ENCODE results near the gene TMEM272.

TMEM272 gene

GRCh38 chr13:51887468-51887867, 42.5 kb upstream of the TMEM272 start:
- no peak for DNase-seq (ENCODE audit: low read depth in 1 of 2, low spot score in 1 of 2)
- Histone ChIP-seq H3K27ac (replicated peaks) (no peak overlapping the region), H3K4me3 (replicated peaks; ENCODE audit: insufficient read depth, low read length) (no peak overlapping the region), H3K27me3 (ENCODE audit: insufficient read depth, poor library complexity, severe bottlenecking) (no peaks in the 10 kb centered on the region)
- TF ChIP-seq SPI1 (IDR thresholded peaks at IDR 0.05; ENCODE audit: borderline replicate concordance, low read depth) (no peak), GABPA (IDR thresholded peaks at IDR 0.05; ENCODE audit: low read depth) (no peak), REST (IDR thresholded peaks at IDR 0.05; ENCODE audit: insufficient replicate concordance, low read depth) (no peak), POLR2AphosphoS5 (IDR thresholded peaks at IDR 0.05; ENCODE audit: low read depth) (no peak), CTCF (IDR thresholded peaks at IDR 0.05; ENCODE audit: insufficient read depth, low read length) (no peak)

- no peak for TF ChIP-seq CTCF (IDR thresholded peaks at IDR 0.05; ENCODE audit: insufficient read depth, low read length)
- no peak for TF ChIP-seq GABPA (IDR thresholded peaks at IDR 0.05; ENCODE audit: low read depth)
- no peak for TF ChIP-seq SPI1 (IDR thresholded peaks at IDR 0.05; ENCODE audit: borderline replicate concordance, low read depth)
- TF ChIP-seq REST (IDR thresholded peaks at IDR 0.05; ENCODE audit: insufficient replicate concordance, low read depth): no peak
- no peaks in the 10 kb centered on the region for H3K27me3 ChIP-seq (ENCODE audit: insufficient read depth, poor library complexity, severe bottlenecking)
Measured at GRCh38 chr13:51885651-51886050, 40.7 kb upstream of the TMEM272 start.

GRCh38 chr13:51883226-51883600, 38.2 kb upstream of the TMEM272 start:
- H3K27ac ChIP-seq (replicated peaks): no peak overlapping the region
- DNase-seq (ENCODE audit: low read depth in 1 of 2, low spot score in 1 of 2): no peak
- H3K4me3 ChIP-seq (replicated peaks; ENCODE audit: insufficient read depth, low read length): no peak overlapping the region
- TF ChIP-seq REST (IDR thresholded peaks at IDR 0.05; ENCODE audit: insufficient replicate concordance, low read depth) (no peak), GABPA (IDR thresholded peaks at IDR 0.05; ENCODE audit: low read depth) (no peak), CTCF (IDR thresholded peaks at IDR 0.05; ENCODE audit: insufficient read depth, low read length) (no peak), SPI1 (IDR thresholded peaks at IDR 0.05; ENCODE audit: borderline replicate concordance, low read depth) (no peak), POLR2AphosphoS5 (IDR thresholded peaks at IDR 0.05; ENCODE audit: low read depth) (no peak)
- no peaks in the 10 kb centered on the region for H3K27me3 ChIP-seq (ENCODE audit: insufficient read depth, poor library complexity, severe bottlenecking)

More at GRCh38 chr13:51885651-51886050, 40.7 kb upstream of the TMEM272 start:
- no peak overlapping the region for H3K27ac ChIP-seq (replicated peaks)
- no peak for DNase-seq (ENCODE audit: low read depth in 1 of 2, low spot score in 1 of 2)
- H3K4me3 ChIP-seq (replicated peaks; ENCODE audit: insufficient read depth, low read length): no peak overlapping the region

Measured in HL-60 (cell line).